Adrenal gland (tissue), 5 donors: ENCODE measurements around the gene SLC9A9.

Source experiments
- CTCF ChIP-seq, 6 experiments: fragments of 450-650 bp in 4 of 6; fragments of 200-600 bp in 2 of 6; sonication (generic) in 1 of 6; IDR thresholded peaks; 1 replicate in 5 of 6; 2 replicates in 1 of 6; pipeline versions ENCODE4 v1.5.1 to v1.8.0; 2016 to 2021; ENCODE audit warnings: antibody characterized with exemption in 6 of 6, mild to moderate bottlenecking in 2 of 6, moderate library complexity in 1 of 6
- POLR2A ChIP-seq, 2 donors: fragments of 450-650 bp; IDR thresholded peaks; one replicate each; pipeline ENCODE4 v1.6.1; 2017; ENCODE audit warnings: antibody characterized with exemption in 2 of 2, mild to moderate bottlenecking in 2 of 2, moderate library complexity in 1 of 2
- donor health status: DM: no; HTN: no; CAD: no.

- TF ChIP-seq POLR2A (IDR thresholded peaks at IDR 0.05) (no peak), CTCF (IDR thresholded peaks at IDR 0.05) (no peak)
Observed at GRCh38 chr3:143329567-143330211, 518.6 kb downstream of the SLC9A9 start.
